IMR-90 (cell line): ENCODE results near the gene LGALS4.

ENCODE experiments used
- BHLHE40 ChIP-seq: fragments of 150-350 bp; IDR thresholded peaks from 2 replicates; pipeline ENCODE4 v1.6.1; 2016; ENCODE audit warnings: mild to moderate bottlenecking, low read depth, low read length
- CHD1 ChIP-seq: IDR thresholded peaks from 2 replicates; pipeline ENCODE4 v1.6.1; 2012; ENCODE audit warnings: low read depth, low read length, improper control_type of control experiment
- FOS ChIP-seq: fragments of 150-350 bp; IDR thresholded peaks from 2 replicates; pipeline ENCODE4 v1.6.1; 2016; ENCODE audit warnings: low read depth, low read length
- MAFK ChIP-seq: IDR thresholded peaks from 2 replicates; pipeline ENCODE4 v1.6.1; 2012; ENCODE audit warnings: low read depth, low read length, improper control_type of control experiment
- MAZ ChIP-seq: IDR thresholded peaks from 2 replicates; pipeline ENCODE4 v1.6.1; 2012; ENCODE audit warnings: low read depth, mild to moderate bottlenecking, low read length, improper control_type of control experiment, moderate library complexity, borderline replicate concordance
- NFE2L2 ChIP-seq: fragments of 150-350 bp; IDR thresholded peaks from 2 replicates; pipeline ENCODE4 v1.6.1; 2016; ENCODE audit warnings: low read depth, mild to moderate bottlenecking, low read length
- POLR2A ChIP-seq: IDR thresholded peaks from 2 replicates; pipeline ENCODE4 v1.6.1; 2012; ENCODE audit warnings: mild to moderate bottlenecking, low read depth, low read length
- RAD21 ChIP-seq: IDR thresholded peaks from 2 replicates; pipeline ENCODE4 v1.6.1; 2012; ENCODE audit warnings: low read length, improper control_type of control experiment
- RCOR1 ChIP-seq: IDR thresholded peaks from 2 replicates; pipeline ENCODE4 v1.6.1; 2012; ENCODE audit warnings: mild to moderate bottlenecking, low read length, improper control_type of control experiment; ENCODE audit not compliant: insufficient replicate concordance
- RFX5 ChIP-seq: IDR thresholded peaks from 2 replicates; pipeline ENCODE4 v1.8.0; 2012; ENCODE audit warnings: low read depth, mild to moderate bottlenecking, low read length, moderate library complexity
- SMC3 ChIP-seq: fragments of 150-350 bp; IDR thresholded peaks from 2 replicates; pipeline ENCODE4 v1.6.1; 2016; ENCODE audit warnings: low read depth, mild to moderate bottlenecking, antibody characterized with exemption, low read length, moderate library complexity
- TF ChIP-seq, protein P1 (sequence below): conservative IDR thresholded peaks from 2 replicates; pipeline ENCODE4 v1.5.1; 2012; ENCODE audit warnings: mild to moderate bottlenecking, low read depth, low read length, improper control_type of control experiment
- TF ChIP-seq, protein P2 (sequence below): fragments of 150-350 bp; IDR thresholded peaks from 2 replicates; pipeline ENCODE4 v1.6.1; 2017; ENCODE audit warnings: mild to moderate bottlenecking, antibody characterized with exemption, low read length, low read depth

DNA sequence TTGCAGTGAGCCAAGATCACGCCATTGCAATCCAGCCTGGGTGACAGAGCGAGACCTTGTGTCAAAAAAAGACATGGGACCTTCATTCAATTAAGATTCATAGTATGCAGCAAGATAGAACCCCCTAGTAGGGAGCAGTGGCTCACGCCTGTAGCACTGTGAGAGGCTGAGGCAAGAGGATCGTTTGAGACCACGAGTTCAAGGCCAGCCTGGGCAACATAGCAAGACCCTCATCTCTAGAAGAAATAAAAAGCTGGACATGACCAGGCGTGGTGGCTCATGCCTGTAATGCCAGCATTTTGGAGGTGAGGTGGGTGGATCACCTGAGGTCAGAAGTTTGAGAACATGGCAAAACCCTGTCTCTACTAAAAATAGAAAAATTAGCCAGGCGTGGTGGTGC, 32.3 kb downstream of the LGALS4 start:
- TF ChIP-seq POLR2A (no peak), RAD21 (no peak), RFX5 (no peak), SMC3 (no peak), MAZ (no peak), BHLHE40 (no peak), NFE2L2 (no peak), RCOR1 (no peak), FOS (no peak), MAFK (no peak), CHD1 (no peak)
- TF ChIP-seq, protein P1, sequence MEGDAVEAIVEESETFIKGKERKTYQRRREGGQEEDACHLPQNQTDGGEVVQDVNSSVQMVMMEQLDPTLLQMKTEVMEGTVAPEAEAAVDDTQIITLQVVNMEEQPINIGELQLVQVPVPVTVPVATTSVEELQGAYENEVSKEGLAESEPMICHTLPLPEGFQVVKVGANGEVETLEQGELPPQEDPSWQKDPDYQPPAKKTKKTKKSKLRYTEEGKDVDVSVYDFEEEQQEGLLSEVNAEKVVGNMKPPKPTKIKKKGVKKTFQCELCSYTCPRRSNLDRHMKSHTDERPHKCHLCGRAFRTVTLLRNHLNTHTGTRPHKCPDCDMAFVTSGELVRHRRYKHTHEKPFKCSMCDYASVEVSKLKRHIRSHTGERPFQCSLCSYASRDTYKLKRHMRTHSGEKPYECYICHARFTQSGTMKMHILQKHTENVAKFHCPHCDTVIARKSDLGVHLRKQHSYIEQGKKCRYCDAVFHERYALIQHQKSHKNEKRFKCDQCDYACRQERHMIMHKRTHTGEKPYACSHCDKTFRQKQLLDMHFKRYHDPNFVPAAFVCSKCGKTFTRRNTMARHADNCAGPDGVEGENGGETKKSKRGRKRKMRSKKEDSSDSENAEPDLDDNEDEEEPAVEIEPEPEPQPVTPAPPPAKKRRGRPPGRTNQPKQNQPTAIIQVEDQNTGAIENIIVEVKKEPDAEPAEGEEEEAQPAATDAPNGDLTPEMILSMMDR, result no peak
- TF ChIP-seq, protein P2, sequence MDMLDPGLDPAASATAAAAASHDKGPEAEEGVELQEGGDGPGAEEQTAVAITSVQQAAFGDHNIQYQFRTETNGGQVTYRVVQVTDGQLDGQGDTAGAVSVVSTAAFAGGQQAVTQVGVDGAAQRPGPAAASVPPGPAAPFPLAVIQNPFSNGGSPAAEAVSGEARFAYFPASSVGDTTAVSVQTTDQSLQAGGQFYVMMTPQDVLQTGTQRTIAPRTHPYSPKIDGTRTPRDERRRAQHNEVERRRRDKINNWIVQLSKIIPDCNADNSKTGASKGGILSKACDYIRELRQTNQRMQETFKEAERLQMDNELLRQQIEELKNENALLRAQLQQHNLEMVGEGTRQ, result no peak
